Retinal pigment epithelial cell (primary cell): ENCODE data around the gene OGFRL1.
A peak's percentile ranks its signal among the peaks of the same experiment; 100 is the strongest.

Experiments
- DNase-seq: peaks from one replicate; pipeline ENCODE4 v3.0.0-alpha.2; 2010; ENCODE audit warnings: low read depth
- H3K4me3 ChIP-seq: 2 replicates; pipeline ENCODE4 v1.5.1; 2011; ENCODE audit warnings: mild to moderate bottlenecking, low read length, control low read depth, moderate library complexity
- CTCF ChIP-seq: conservative IDR thresholded peaks from 2 replicates; pipeline ENCODE4 v1.5.1; 2011; ENCODE audit warnings: low read depth, low read length, control low read depth, inconsistent platforms

OGFRL1 gene

GRCh38 chr6:71330501-71330900 is 41.9 kb downstream of the OGFRL1 start:
- DNase-seq: no peak
- H3K4me3 ChIP-seq: no peak overlapping the region
- no peak for TF ChIP-seq CTCF

GRCh38 chr6:71332012-71332411 is 43.4 kb downstream of the OGFRL1 start:
- TF ChIP-seq CTCF: no peak
- no peak overlapping the region for H3K4me3 ChIP-seq
- DNase-seq: no peak

GRCh38 chr6:71333050-71333449 is 44.4 kb downstream of the OGFRL1 start:
- no peak overlapping the region for H3K4me3 ChIP-seq
- TF ChIP-seq CTCF: no peak
- DNase-seq: no peak

GRCh38 chr6:71333697-71334096 is 45.1 kb downstream of the OGFRL1 start:
- no peak for TF ChIP-seq CTCF
- DNase-seq: peak; percentile 63
- no peak overlapping the region for H3K4me3 ChIP-seq

GRCh38 chr6:71334768-71335167 is 46.2 kb downstream of the OGFRL1 start:
- TF ChIP-seq CTCF: no peak
- no peak overlapping the region for H3K4me3 ChIP-seq
- no peak for DNase-seq

GRCh38 chr6:71335544-71335943 is 46.9 kb downstream of the OGFRL1 start:
- no peak for DNase-seq
- no peak overlapping the region for H3K4me3 ChIP-seq
- no peak for TF ChIP-seq CTCF

- DNase-seq: no peak
- no peak overlapping the region for H3K4me3 ChIP-seq
Measured at GRCh38 chr6:71336901-71337300, 48.3 kb downstream of the OGFRL1 start.

More at GRCh38 chr6:71336901-71337300, 48.3 kb downstream of the OGFRL1 start:
- TF ChIP-seq CTCF: no peak
